Hypothalamus (tissue), 51 donors: ENCODE data around the gene INPP5D.
A peak's percentile ranks its signal among the peaks of the same experiment; 100 is the strongest.

ENCODE experiments used
- DNase-seq, 51 donors: peaks; one replicate each; lab custom pipeline; 2025; lab: John Stamatoyannopoulos, UW

Gene INPP5D

GRCh38 chr2:233225230-233226068, 165.3 kb downstream of the INPP5D start:
- no peak for DNase-seq

- DNase-seq: no peak
Observed at GRCh38 chr2:233226511-233227031, 166.4 kb downstream of the INPP5D start.

GRCh38 chr2:233227346-233227978, 167.3 kb downstream of the INPP5D start:
- no peak for DNase-seq

GRCh38 chr2:233228376-233228775, 168.2 kb downstream of the INPP5D start:
- DNase-seq: no peak

- no peak for DNase-seq
Observed at GRCh38 chr2:233233618-233234230, 173.6 kb downstream of the INPP5D start.

GRCh38 chr2:233234264-233234663, 174.1 kb downstream of the INPP5D start:
- DNase-seq: no peak

GRCh38 chr2:233234996-233235395, 174.9 kb downstream of the INPP5D start:
- DNase-seq: no peak

GRCh38 chr2:233235977-233236376, 175.8 kb downstream of the INPP5D start:
- no peak for DNase-seq

GRCh38 chr2:233236820-233237589, 176.9 kb downstream of the INPP5D start:
- DNase-seq: no peak

- no peak for DNase-seq
Observed at GRCh38 chr2:233240897-233241296, 180.8 kb downstream of the INPP5D start.

- no peak for DNase-seq
Observed at GRCh38 chr2:233241803-233242202, 181.7 kb downstream of the INPP5D start.

- DNase-seq: no peak
Observed at GRCh38 chr2:233242231-233242927, 182.2 kb downstream of the INPP5D start.

GRCh38 chr2:233243348-233243747, 183.2 kb downstream of the INPP5D start:
- no peak for DNase-seq

GRCh38 chr2:233244818-233245217, 184.7 kb downstream of the INPP5D start:
- no peak for DNase-seq

GRCh38 chr2:233245406-233245805, 185.3 kb downstream of the INPP5D start:
- DNase-seq: no peak

GRCh38 chr2:233247116-233247515, 187.0 kb downstream of the INPP5D start:
- DNase-seq: no peak

GRCh38 chr2:233247744-233248143, 187.6 kb downstream of the INPP5D start:
- peak in 1 of 51 donors; percentile 41 for DNase-seq

GRCh38 chr2:233248999-233249398, 188.9 kb downstream of the INPP5D start:
- DNase-seq: no peak

GRCh38 chr2:233250568-233250967, 190.4 kb downstream of the INPP5D start:
- DNase-seq: no peak

- no peak for DNase-seq
Observed at GRCh38 chr2:233250985-233251305, 190.8 kb downstream of the INPP5D start.
